GM12878 (cell line): ENCODE data around the gene SRP54. TPM values are rescaled to one million over a fixed set of nuclear protein-coding genes. Genes with fewer than 3 reads are reported as not detected.

Source experiments
- ATAC-seq: fragments of 200-7000 bp; cut with Tn5 transposase; 3 replicates; pipeline ENCODE4 v1.9.1; 2020; ENCODE audit warnings: mild to moderate bottlenecking, moderate library complexity
- BruUV-seq: library from RNA; stranded (reverse); fragments of 400-500 nt; replicated peaks from 2 replicates; lab custom pipeline; 2021; lab: Mats Ljungman, UMichigan
- CTCF ChIA-PET: fragments of 300-600 bp; sonication (Branson Sonifier 250); formaldehyde crosslinking; extraction: SDS; loops from one replicate; lab custom pipeline; 2021; ENCODE audit warnings: inconsistent platforms; lab: Yijun Ruan, JAX
- POLR2A ChIA-PET: fragments of 350-600 bp; formaldehyde crosslinking; extraction: SDS; loops from one replicate; lab custom pipeline; 2021; ENCODE audit warnings: inconsistent platforms; lab: Charles Lee
- RAD21 ChIA-PET: fragments of 300-600 bp; sonication (Branson Sonifier 250); formaldehyde crosslinking; loops from one replicate; lab custom pipeline; 2023; ENCODE audit warnings: antibody characterized with exemption; ENCODE audit not compliant: unreplicated experiment; lab: Charles Lee
- SMC1A ChIA-PET: fragments of 300-600 bp; sonication (Branson Sonifier 250); formaldehyde crosslinking; loops from one replicate; lab custom pipeline; 2023; ENCODE audit not compliant: unreplicated experiment, uncharacterized antibody; lab: Charles Lee
- DNase-seq: peaks from one replicate; pipeline ENCODE4 v3.0.0-alpha.2; 2011; ENCODE audit warnings: low read depth, low spot score
- FAIRE-seq: peaks from 3 replicates; lab custom pipeline; 2011; peaks lifted over from hg19 to GRCh38; lab: Jason Lieb, UNC
- H2AFZ ChIP-seq: 2 replicates; pipeline ENCODE4 v1.6.0; 2011; ENCODE audit warnings: low read depth, low read length, control low read depth; ENCODE audit not compliant: control insufficient read depth
- H3K27ac ChIP-seq: 2 replicates; pipeline ENCODE4 v1.5.1; 2011; ENCODE audit warnings: control low read depth; ENCODE audit not compliant: control insufficient read depth, insufficient read depth
- H3K27me3 ChIP-seq, 2 experiments: replicated peaks in 1 of 2; 2 replicates each; pipeline versions ENCODE4 v1.6.0 to v1.6.1; 2011; ENCODE audit warnings: low read length in 1 of 2; ENCODE audit not compliant: control insufficient read depth in 2 of 2, insufficient read depth in 2 of 2
- H3K36me3 ChIP-seq, 2 experiments: 2 replicates each; pipeline ENCODE4 v1.5.1; 2011; ENCODE audit warnings: low read length in 1 of 2; ENCODE audit not compliant: control insufficient read depth in 2 of 2, insufficient read depth in 2 of 2
- H3K4me1 ChIP-seq: 2 replicates; pipeline ENCODE4 v1.6.1; 2011; ENCODE audit warnings: mild to moderate bottlenecking, low read length, moderate library complexity, mixed read lengths; ENCODE audit not compliant: control insufficient read depth, insufficient read depth
- H3K4me2 ChIP-seq: 2 replicates; pipeline ENCODE4 v1.6.0; 2011; ENCODE audit warnings: control low read depth; ENCODE audit not compliant: control insufficient read depth, insufficient read depth
- H3K4me3 ChIP-seq: fragments of 200-600 bp; sonication (generic); 2 replicates; pipeline ENCODE4 v1.5.1; 2016
- H3K79me2 ChIP-seq: 2 replicates; pipeline ENCODE4 v1.6.0; 2011; ENCODE audit warnings: low read length; ENCODE audit not compliant: control insufficient read depth, insufficient read depth
- H3K9ac ChIP-seq: 2 replicates; pipeline ENCODE4 v1.8.0; 2011; ENCODE audit warnings: low read length, control low read depth, mixed read lengths; ENCODE audit not compliant: control insufficient read depth, insufficient read depth
- H3K9me3 ChIP-seq: replicated peaks from 3 replicates; pipeline ENCODE4 v1.5.1; 2011; ENCODE audit warnings: mild to moderate bottlenecking, low read length; ENCODE audit not compliant: control insufficient read depth, insufficient read depth
- H4K20me1 ChIP-seq: 2 replicates; pipeline ENCODE4 v1.6.0; 2011; ENCODE audit not compliant: control insufficient read depth, insufficient read depth
- CEBPB ChIP-seq, 2 experiments: fragments of 150-350 bp in 1 of 2; IDR thresholded peaks; 2 replicates each; pipeline ENCODE4 v1.6.1; 2012 to 2014; ENCODE audit warnings: low read depth in 2 of 2, low read length in 2 of 2, borderline replicate concordance in 1 of 2, inconsistent platforms in 1 of 2
- HDAC2 ChIP-seq: fragments of 200-600 bp; sonication (generic); IDR thresholded peaks from 2 replicates; pipeline ENCODE4 v1.6.1; 2017
- IRF4 ChIP-seq: IDR thresholded peaks from 2 replicates; pipeline ENCODE4 v1.6.1; 2011; ENCODE audit warnings: low read depth, low read length
- KAT2A ChIP-seq: conservative IDR thresholded peaks from 2 replicates; pipeline ENCODE4 v1.6.1; 2011; ENCODE audit warnings: low read depth, low read length; ENCODE audit not compliant: control insufficient read depth
- NFIC ChIP-seq: IDR thresholded peaks from 2 replicates; pipeline ENCODE4 v1.6.1; 2012; ENCODE audit warnings: low read depth, mild to moderate bottlenecking, inconsistent platforms, low read length, moderate library complexity
- NR2F1 ChIP-seq: fragments of 450-650 bp; conservative IDR thresholded peaks from 2 replicates; pipeline ENCODE4 v1.6.1; 2017; ENCODE audit warnings: mild to moderate bottlenecking
- RFX5 ChIP-seq: IDR thresholded peaks from 2 replicates; pipeline ENCODE4 v1.6.1; 2011; ENCODE audit warnings: low read depth, low read length, improper control_type of control experiment
- SMARCA5 ChIP-seq: fragments of 450-650 bp; IDR thresholded peaks from 2 replicates; pipeline ENCODE4 v1.6.1; 2017; ENCODE audit warnings: mild to moderate bottlenecking
- ZNF622 ChIP-seq: fragments of 450-650 bp; IDR thresholded peaks from 2 replicates; pipeline ENCODE4 v1.6.1; 2017; ENCODE audit warnings: mild to moderate bottlenecking, inconsistent platforms
- ZZZ3 ChIP-seq: IDR thresholded peaks from 2 replicates; pipeline ENCODE4 v1.6.1; 2011; ENCODE audit warnings: low read depth; ENCODE audit not compliant: control insufficient read depth, insufficient read length
- whole genome bisulfite sequencing: methylation state at CpG from one replicate; pipeline ENCODE4 v1.1.6; 2016; ENCODE audit warnings: low lambda C conversion rate; ENCODE audit not compliant: insufficient replicate concordance, insufficient coverage; ENCODE audit errors: missing lambda C conversion rate; 5-methylcytosine and 5-hydroxymethylcytosine counted together
- in situ Hi-C: fragments of 300-500 bp; cut with MboI; formaldehyde crosslinking; loops from 9 replicates; pipeline ENCODE4 v1.14.3; 2018; ENCODE audit warnings: mixed read lengths
- intact Hi-C: fragments of 100-400 bp; cut with micrococcal nuclease; formaldehyde crosslinking; loops from one replicate; pipeline ENCODE4 v1.14.2; 2022; ENCODE audit not compliant: unreplicated experiment
- polyA plus RNA-seq, 11 experiments: library from polyadenylated mRNA; depleted of rRNA in 4 of 11; unstranded in 6 of 11; stranded (reverse) in 5 of 11; fragments of >200 nt; fragmentation: Nextera tagmentation in 4 of 11; fragmentation: Illumina TruSeq in 1 of 11; extraction: Ambion mirVana in 4 of 11; extraction: Trizol in 1 of 11; gene quantifications; 1 replicate in 1 of 11; 2 replicates in 10 of 11; pipeline versions ENCODE4 v1.2.1 to v1.2.3, GENCODE V29; 2011 to 2016; ENCODE audit warnings: inconsistent platforms in 2 of 11, missing spikeins in 2 of 11, low read depth in 1 of 11
- total RNA-seq, 4 experiments: library from RNA; depleted of rRNA in 3 of 4; stranded (reverse); fragments of >200 nt in 3 of 4; fragmentation: Illumina TruSeq in 1 of 4; extraction: Trizol in 1 of 4; gene quantifications; 2 replicates each; pipeline versions ENCODE4 v1.2.1 to v1.2.3, GENCODE V29; 2013 to 2021
- TF ChIP-seq, protein P1 (sequence below): fragments of 450-650 bp; IDR thresholded peaks from 2 replicates; pipeline ENCODE4 v1.6.1; 2016; ENCODE audit warnings: mild to moderate bottlenecking
- TF ChIP-seq, protein P2 (sequence below): fragments of 450-650 bp; IDR thresholded peaks from 2 replicates; pipeline ENCODE4 v1.6.1; 2017; ENCODE audit warnings: low read depth, mild to moderate bottlenecking, moderate library complexity
- TF ChIP-seq, protein P3 (sequence below): fragments of 450-650 bp; IDR thresholded peaks from 2 replicates; pipeline ENCODE4 v1.6.1; 2018; ENCODE audit warnings: mild to moderate bottlenecking, low read depth, moderate library complexity; ENCODE audit not compliant: partially characterized antibody
- TF ChIP-seq, protein P4 (sequence below): IDR thresholded peaks from 2 replicates; pipeline ENCODE4 v1.6.1; 2011; ENCODE audit warnings: low read depth, low read length, improper control_type of control experiment, borderline replicate concordance

SRP54 gene
- total and polyA plus RNA-seq, 10 of the 15 experiments (the other 5 are each of a cell fraction or from before 2014, with no cell fraction given), result 54.1 to 130 (median 72.3) TPM

DNA sequence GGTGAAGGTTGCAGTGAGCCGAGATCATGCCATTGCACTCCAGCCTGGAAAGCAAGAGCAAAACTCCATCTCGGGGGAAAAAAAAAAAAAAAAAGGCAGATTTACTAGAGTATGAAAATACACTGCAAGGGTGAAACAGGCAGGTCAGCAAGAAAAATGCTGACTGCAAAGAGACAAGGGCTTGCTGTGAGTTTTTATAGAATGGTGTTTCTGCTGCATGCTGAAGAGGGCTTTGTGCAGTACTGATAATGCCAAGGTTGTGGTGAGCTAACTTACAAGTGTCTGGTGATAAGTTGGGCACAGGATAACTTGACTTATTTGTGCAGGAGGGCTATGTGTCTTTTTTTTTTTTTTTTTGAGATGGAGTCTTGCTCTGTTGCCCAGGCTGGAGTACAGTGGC lies 25.9 kb upstream of the SRP54 start (continued):
- TF ChIP-seq HDAC2 (no peak), SMARCA5 (no peak)
- TF ChIP-seq, protein P1, sequence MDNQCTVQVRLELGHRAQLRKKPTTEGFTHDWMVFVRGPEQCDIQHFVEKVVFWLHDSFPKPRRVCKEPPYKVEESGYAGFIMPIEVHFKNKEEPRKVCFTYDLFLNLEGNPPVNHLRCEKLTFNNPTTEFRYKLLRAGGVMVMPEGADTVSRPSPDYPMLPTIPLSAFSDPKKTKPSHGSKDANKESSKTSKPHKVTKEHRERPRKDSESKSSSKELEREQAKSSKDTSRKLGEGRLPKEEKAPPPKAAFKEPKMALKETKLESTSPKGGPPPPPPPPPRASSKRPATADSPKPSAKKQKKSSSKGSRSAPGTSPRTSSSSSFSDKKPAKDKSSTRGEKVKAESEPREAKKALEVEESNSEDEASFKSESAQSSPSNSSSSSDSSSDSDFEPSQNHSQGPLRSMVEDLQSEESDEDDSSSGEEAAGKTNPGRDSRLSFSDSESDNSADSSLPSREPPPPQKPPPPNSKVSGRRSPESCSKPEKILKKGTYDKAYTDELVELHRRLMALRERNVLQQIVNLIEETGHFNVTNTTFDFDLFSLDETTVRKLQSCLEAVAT, result no peak
- TF ChIP-seq, protein P2, sequence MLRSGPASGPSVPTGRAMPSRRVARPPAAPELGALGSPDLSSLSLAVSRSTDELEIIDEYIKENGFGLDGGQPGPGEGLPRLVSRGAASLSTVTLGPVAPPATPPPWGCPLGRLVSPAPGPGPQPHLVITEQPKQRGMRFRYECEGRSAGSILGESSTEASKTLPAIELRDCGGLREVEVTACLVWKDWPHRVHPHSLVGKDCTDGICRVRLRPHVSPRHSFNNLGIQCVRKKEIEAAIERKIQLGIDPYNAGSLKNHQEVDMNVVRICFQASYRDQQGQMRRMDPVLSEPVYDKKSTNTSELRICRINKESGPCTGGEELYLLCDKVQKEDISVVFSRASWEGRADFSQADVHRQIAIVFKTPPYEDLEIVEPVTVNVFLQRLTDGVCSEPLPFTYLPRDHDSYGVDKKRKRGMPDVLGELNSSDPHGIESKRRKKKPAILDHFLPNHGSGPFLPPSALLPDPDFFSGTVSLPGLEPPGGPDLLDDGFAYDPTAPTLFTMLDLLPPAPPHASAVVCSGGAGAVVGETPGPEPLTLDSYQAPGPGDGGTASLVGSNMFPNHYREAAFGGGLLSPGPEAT, result no peak
- TF ChIP-seq, all 136 proteins: peak for 0

DNA sequence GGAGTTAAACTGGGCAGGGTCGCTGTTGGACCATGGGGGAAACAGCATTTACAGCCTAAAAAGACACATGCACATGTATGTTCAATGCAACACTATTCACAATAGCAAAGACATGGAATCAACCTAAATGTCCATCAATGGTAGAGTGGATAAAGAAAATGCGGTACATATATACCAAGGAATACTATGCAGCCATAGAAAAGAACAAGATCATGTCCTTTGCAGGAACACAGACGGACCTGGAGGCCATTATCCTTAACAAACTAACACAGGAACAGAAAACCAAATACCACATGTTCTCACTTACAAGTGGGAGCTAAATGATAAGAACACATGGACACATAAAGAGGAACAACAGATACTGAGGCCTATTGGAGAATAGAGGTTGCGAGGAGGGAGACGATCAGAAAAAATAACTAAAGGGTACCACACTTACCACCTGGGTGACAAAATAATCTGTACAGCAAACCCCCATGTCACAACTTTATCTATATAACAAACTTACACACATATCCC lies 25.0 kb upstream of the SRP54 start:
- H2AFZ ChIP-seq, result no peak overlapping the region
- H3K27me3 ChIP-seq, result no peaks in the 10 kb centered on the region
- ATAC-seq, result no peak
- RAD21 ChIA-PET, result no interaction called here
- no peak for FAIRE-seq
- DNase-seq, result no peak
- no peak overlapping the region for H3K4me3 ChIP-seq
- CTCF ChIA-PET, result interaction anchor here (0.6 kb wide), 1 partner anchor 11 kb away, joined by 3 read pairs; no protein-coding TSS in a partner anchor
- no peak overlapping the region for H3K4me2 ChIP-seq
- intact Hi-C loops, result no loop called here
- H3K9ac ChIP-seq, result no peak overlapping the region
- H3K36me3 ChIP-seq, result peaks cover 0 to 2% of the 10 kb centered on the region in 2 experiments; a peak in 2 of 4 replicates
- in situ Hi-C loops, result no loop called here
- H4K20me1 ChIP-seq, result no peaks in the 10 kb centered on the region
- no peak overlapping the region for H3K27ac ChIP-seq
- no peaks in the 10 kb centered on the region for H3K79me2 ChIP-seq
- H3K9me3 ChIP-seq, result no peaks in the 10 kb centered on the region
- 96% methylated on average over 5 of the region's 5 CpGs for WGBS
- SMC1A ChIA-PET, result no interaction called here
- TSS peak; percentile 49 for BruUV-seq
- TF ChIP-seq, protein P3, sequence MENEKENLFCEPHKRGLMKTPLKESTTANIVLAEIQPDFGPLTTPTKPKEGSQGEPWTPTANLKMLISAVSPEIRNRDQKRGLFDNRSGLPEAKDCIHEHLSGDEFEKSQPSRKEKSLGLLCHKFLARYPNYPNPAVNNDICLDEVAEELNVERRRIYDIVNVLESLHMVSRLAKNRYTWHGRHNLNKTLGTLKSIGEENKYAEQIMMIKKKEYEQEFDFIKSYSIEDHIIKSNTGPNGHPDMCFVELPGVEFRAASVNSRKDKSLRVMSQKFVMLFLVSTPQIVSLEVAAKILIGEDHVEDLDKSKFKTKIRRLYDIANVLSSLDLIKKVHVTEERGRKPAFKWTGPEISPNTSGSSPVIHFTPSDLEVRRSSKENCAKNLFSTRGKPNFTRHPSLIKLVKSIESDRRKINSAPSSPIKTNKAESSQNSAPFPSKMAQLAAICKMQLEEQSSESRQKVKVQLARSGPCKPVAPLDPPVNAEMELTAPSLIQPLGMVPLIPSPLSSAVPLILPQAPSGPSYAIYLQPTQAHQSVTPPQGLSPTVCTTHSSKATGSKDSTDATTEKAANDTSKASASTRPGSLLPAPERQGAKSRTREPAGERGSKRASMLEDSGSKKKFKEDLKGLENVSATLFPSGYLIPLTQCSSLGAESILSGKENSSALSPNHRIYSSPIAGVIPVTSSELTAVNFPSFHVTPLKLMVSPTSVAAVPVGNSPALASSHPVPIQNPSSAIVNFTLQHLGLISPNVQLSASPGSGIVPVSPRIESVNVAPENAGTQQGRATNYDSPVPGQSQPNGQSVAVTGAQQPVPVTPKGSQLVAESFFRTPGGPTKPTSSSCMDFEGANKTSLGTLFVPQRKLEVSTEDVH, result no peak
- TF ChIP-seq CEBPB (IDR thresholded peaks at IDR 0.05; ENCODE audit: borderline replicate concordance in 1 of 2, low read depth in 2 of 2, low read length in 2 of 2) (no peak), RFX5 (no peak), NFIC (no peak), IRF4 (no peak), ZNF622 (no peak), ZZZ3 (no peak), KAT2A (no peak), NR2F1 (no peak)
- TF ChIP-seq, protein P4, sequence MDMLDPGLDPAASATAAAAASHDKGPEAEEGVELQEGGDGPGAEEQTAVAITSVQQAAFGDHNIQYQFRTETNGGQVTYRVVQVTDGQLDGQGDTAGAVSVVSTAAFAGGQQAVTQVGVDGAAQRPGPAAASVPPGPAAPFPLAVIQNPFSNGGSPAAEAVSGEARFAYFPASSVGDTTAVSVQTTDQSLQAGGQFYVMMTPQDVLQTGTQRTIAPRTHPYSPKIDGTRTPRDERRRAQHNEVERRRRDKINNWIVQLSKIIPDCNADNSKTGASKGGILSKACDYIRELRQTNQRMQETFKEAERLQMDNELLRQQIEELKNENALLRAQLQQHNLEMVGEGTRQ, result no peak
- POLR2A ChIA-PET, result interaction anchor here (0.6 kb wide), 1 partner anchor 375 kb away, joined by 3 read pairs; no protein-coding TSS in a partner anchor
- no peaks in the 10 kb centered on the region for H3K4me1 ChIP-seq
